Smooth muscle cell (in vitro differentiated cells): Measurements from ENCODE around the gene ZNF385B. TPM values are rescaled to one million over a fixed set of nuclear protein-coding genes. Genes with fewer than 3 reads are reported as not detected.

ENCODE experiments used
- DNase-seq: peaks from one replicate; lab custom pipeline; 2025; ENCODE audit not compliant: unreplicated experiment; lab: John Stamatoyannopoulos, UW
- H2AFZ ChIP-seq: fragments of 200-600 bp; sonication (generic); 2 replicates; pipeline ENCODE4 v1.6.0; 2016; ENCODE audit warnings: antibody characterized with exemption, low read depth, mild to moderate bottlenecking
- H3F3A ChIP-seq: fragments of 200-600 bp; sonication (generic); 2 replicates; pipeline ENCODE4 v1.6.0; 2017; ENCODE audit warnings: antibody characterized with exemption, low read depth
- H3K27ac ChIP-seq: fragments of 200-600 bp; sonication (generic); 2 replicates; pipeline ENCODE4 v1.5.1; 2016; ENCODE audit warnings: low read depth, mild to moderate bottlenecking
- H3K27me3 ChIP-seq: fragments of 200-600 bp; sonication (generic); 2 replicates; pipeline ENCODE4 v1.6.1; 2016; ENCODE audit warnings: low read depth, mild to moderate bottlenecking
- H3K36me3 ChIP-seq: fragments of 200-600 bp; sonication (generic); 2 replicates; pipeline ENCODE4 v1.5.1; 2016; ENCODE audit warnings: low read depth
- H3K4me1 ChIP-seq: fragments of 200-600 bp; sonication (generic); 2 replicates; pipeline ENCODE4 v1.5.1; 2016; ENCODE audit warnings: low read depth
- H3K4me2 ChIP-seq: fragments of 200-600 bp; sonication (generic); 2 replicates; pipeline ENCODE4 v1.6.0; 2016; ENCODE audit warnings: mild to moderate bottlenecking
- H3K4me3 ChIP-seq: fragments of 200-600 bp; sonication (generic); 2 replicates; pipeline ENCODE4 v1.5.1; 2016; ENCODE audit warnings: mild to moderate bottlenecking
- H3K79me2 ChIP-seq: fragments of 200-600 bp; sonication (generic); 2 replicates; pipeline ENCODE4 v1.6.0; 2016; ENCODE audit warnings: low read depth, mild to moderate bottlenecking
- H3K9ac ChIP-seq: fragments of 200-600 bp; sonication (generic); 2 replicates; pipeline ENCODE4 v1.6.0; 2016; ENCODE audit warnings: low read depth
- H3K9me3 ChIP-seq: fragments of 200-600 bp; sonication (generic); replicated peaks from 2 replicates; pipeline ENCODE4 v1.5.1; 2016; ENCODE audit warnings: low read depth
- H4K20me1 ChIP-seq: fragments of 200-600 bp; sonication (generic); 2 replicates; pipeline ENCODE4 v1.6.0; 2016; ENCODE audit warnings: low read depth
- CTCF ChIP-seq: fragments of 200-600 bp; sonication (generic); IDR thresholded peaks from 2 replicates; pipeline ENCODE4 v1.5.1; 2017; ENCODE audit warnings: borderline replicate concordance, mild to moderate bottlenecking, antibody characterized with exemption; ENCODE audit not compliant: insufficient read depth, poor library complexity, severe bottlenecking
- WGBS: methylation state at CpG from one replicate; pipeline ENCODE4 v1.1.7; 2016; ENCODE audit warnings: low lambda C conversion rate; 5-methylcytosine and 5-hydroxymethylcytosine counted together
- polyA plus RNA-seq: library from polyadenylated mRNA; unstranded; fragments of >200 nt; fragmentation: Nextera tagmentation; extraction: Ambion mirVana; gene quantifications from 2 replicates; pipeline ENCODE4 v1.2.1, GENCODE V29; 2016
- total RNA-seq: library from RNA; depleted of rRNA; stranded (reverse); fragments of >200 nt; gene quantifications from 2 replicates; pipeline ENCODE4 v1.2.3, GENCODE V29; 2014

Gene ZNF385B
- total and polyA plus RNA-seq, 2 experiments from 2014 or later: 1.4 to 3.2 TPM

GRCh38 chr2:179428649-179429048, 432.8 kb downstream of the ZNF385B start:
- WGBS: 18% methylated on average over 7 of the region's 7 CpGs
- peak overlapping the region; percentile 87 for H2AFZ ChIP-seq

DNA sequence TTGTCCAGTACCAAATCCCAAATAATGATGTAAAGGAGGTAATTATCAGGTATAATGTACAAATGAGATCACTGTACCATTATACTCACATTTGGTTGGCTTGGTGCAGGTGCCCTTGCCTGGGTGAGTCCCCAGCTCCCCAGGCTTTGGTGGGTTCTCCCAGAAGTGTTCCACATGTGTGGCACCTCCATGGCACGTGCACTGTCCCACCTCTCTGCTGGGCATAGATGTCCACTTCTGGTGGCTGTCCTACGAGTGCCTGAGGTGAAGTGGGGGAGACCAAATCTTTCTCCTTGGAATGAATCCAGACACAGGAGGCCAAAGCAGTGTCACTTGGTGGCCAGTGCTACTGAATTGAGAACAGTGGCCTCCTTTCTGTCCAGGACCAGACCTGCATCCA, 434.3 kb downstream of the ZNF385B start:
- Histone ChIP-seq H3K4me1 (peaks cover 20% of the 10 kb centered on the region), H3K9me3 (no peaks in the 10 kb centered on the region), H3K4me2 (no peak overlapping the region), H3K4me3 (no peak overlapping the region), H2AFZ (no peak overlapping the region), H3K27ac (no peak overlapping the region), H3F3A (no peaks in the 10 kb centered on the region), H4K20me1 (no peaks in the 10 kb centered on the region), H3K79me2 (no peaks in the 10 kb centered on the region), H3K9ac (no peak overlapping the region), H3K36me3 (no peaks in the 10 kb centered on the region), H3K27me3 (no peaks in the 10 kb centered on the region)
- TF ChIP-seq CTCF: no peak
- 87% methylated on average over 2 of the region's 2 CpGs for WGBS
- no peak for DNase-seq

More at GRCh38 chr2:179428649-179429048, 432.8 kb downstream of the ZNF385B start:
- peak overlapping the region; percentile 13 for H3K4me3 ChIP-seq
- H3K4me2 ChIP-seq: peak overlapping the region; percentile 71
- peaks cover 20% of the 10 kb centered on the region for H3K4me1 ChIP-seq
- no peak overlapping the region for H3K9ac ChIP-seq
- no peak for TF ChIP-seq CTCF
- H3F3A ChIP-seq: no peaks in the 10 kb centered on the region
- no peaks in the 10 kb centered on the region for H4K20me1 ChIP-seq
- H3K27ac ChIP-seq: no peak overlapping the region
- H3K27me3 ChIP-seq: no peaks in the 10 kb centered on the region
- no peak for DNase-seq
- no peaks in the 10 kb centered on the region for H3K36me3 ChIP-seq
- H3K79me2 ChIP-seq: no peaks in the 10 kb centered on the region
- H3K9me3 ChIP-seq: no peaks in the 10 kb centered on the region

DNA sequence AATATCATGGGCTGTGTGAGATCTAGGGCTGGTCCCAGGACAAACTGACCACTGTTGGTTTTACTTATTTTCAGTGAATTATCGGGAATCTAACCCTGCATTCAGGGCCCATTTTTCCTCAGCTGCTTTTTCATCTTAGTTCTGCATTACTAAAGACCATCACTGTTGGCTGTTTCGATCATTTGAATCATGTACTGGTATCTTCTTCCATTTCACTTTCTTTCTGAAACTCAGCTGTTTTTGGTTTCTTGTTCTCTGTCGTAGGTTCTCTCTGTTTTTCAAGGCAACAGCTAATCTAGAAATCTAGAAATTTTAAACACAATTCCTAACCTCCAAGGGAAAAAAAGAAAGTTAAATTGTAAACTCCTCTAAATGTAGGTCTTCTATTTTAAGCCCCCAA, 436.8 kb downstream of the ZNF385B start:
- no peak overlapping the region for H3K9ac ChIP-seq
- no peak overlapping the region for H2AFZ ChIP-seq
- no peak for TF ChIP-seq CTCF
- H3K79me2 ChIP-seq: no peaks in the 10 kb centered on the region
- 91% methylated on average over 3 of the region's 3 CpGs for WGBS
- no peaks in the 10 kb centered on the region for H3K9me3 ChIP-seq
- H3F3A ChIP-seq: no peaks in the 10 kb centered on the region
- DNase-seq: no peak
- no peak overlapping the region for H3K4me2 ChIP-seq
- H3K4me1 ChIP-seq: peaks cover 12% of the 10 kb centered on the region
- H4K20me1 ChIP-seq: no peaks in the 10 kb centered on the region
- H3K27ac ChIP-seq: no peak overlapping the region
- H3K27me3 ChIP-seq: no peaks in the 10 kb centered on the region
- H3K36me3 ChIP-seq: no peaks in the 10 kb centered on the region
- no peak overlapping the region for H3K4me3 ChIP-seq

DNA sequence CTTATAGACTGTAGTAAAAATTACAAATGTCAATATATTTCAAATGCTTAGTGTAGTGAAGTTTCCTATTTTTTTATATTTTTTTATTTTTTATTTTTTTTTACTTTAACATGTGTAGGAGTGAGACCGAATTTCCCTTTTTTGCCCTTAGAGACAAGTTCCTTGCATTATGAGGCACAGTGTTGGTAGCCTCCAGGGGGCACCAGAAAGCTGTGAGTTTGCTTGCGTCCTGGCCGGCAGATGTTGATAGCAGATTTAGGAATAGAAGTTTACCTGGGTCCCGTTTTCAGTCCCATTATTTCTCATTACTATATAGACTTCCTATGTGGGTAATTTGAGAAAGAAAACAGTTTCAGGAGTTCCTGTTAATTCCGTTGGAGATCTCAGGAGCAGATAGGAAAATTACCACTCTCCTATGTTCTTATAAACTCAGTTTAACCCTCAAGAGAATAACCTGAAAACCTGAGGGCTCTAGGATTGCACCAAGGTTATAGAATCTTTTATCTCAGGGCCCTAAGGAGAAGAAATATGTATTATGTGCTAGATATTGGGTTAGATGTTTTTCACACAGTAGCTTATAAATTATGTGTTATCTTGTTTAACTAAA, 439.3 kb downstream of the ZNF385B start:
- DNase-seq: peak; percentile 13
- no peak overlapping the region for H3K4me3 ChIP-seq
- no peak overlapping the region for H3K27ac ChIP-seq
- H2AFZ ChIP-seq: peak overlapping the region; percentile 81
- no peaks in the 10 kb centered on the region for H3K4me1 ChIP-seq
- H3F3A ChIP-seq: no peaks in the 10 kb centered on the region
- H3K4me2 ChIP-seq: peak overlapping the region; percentile 79
- H3K36me3 ChIP-seq: no peaks in the 10 kb centered on the region
- no peaks in the 10 kb centered on the region for H3K79me2 ChIP-seq
- TF ChIP-seq CTCF: peak; percentile 89
- H3K9me3 ChIP-seq: no peaks in the 10 kb centered on the region
- no peaks in the 10 kb centered on the region for H4K20me1 ChIP-seq
- no peaks in the 10 kb centered on the region for H3K27me3 ChIP-seq
- no peak overlapping the region for H3K9ac ChIP-seq
- WGBS: 12% methylated on average over 5 of the region's 5 CpGs
